Stimulated activated CD8-positive, alpha-beta memory T cell treated with anti-CD3 and anti-CD28 coated beads, Interleukin-12 subunit alpha, Interleukin-12 subunit beta, amount 100 ng/mL, for 4 hours (primary cell): ENCODE results near the gene PLCB1.
"Not testable (repeated sequence)": the region's sequence is repeated elsewhere in the genome, so short reads cannot be mapped to it uniquely, and the experiment has no call there.

Experiments used
- DNase-seq: peaks from one replicate; pipeline ENCODE4 v3.0.0-alpha.2; 2020; ENCODE audit warnings: low read depth

Gene PLCB1

GRCh38 chr20:8335059-8335458 lies 203.0 kb downstream of the PLCB1 start:
- DNase-seq, result no peak

DNA sequence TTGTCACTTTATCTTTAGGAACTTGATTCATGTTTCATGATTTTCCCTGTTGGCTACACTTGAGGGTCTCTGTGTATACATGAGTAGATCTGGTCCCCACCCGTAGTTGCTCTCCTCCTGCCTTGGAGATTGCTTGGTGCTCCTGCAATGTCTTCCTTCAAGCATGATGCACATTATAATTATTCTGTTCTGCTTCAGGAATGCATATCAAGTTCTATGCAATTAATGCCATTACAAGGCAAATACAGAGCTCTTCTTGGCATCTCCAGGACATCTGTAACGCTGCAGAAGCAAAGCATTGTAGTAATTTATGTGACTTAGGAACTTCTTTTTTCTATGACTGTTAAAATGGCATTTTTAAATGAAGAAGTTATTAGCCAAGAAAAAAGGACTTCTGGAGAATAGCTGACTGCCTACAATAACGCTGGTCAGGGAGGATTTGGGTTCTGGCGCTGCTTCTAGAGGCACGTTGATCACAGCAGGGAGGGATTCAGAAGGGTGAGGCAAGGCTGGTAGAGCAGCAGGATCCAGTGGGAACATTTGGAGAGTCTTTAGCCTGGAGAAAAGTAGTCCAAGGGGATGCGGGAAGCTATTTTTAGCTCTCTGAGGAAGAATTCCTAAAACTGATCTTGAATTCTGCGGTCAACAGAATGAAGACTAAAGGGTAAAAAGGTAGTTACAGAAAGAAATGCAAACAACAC lies 203.6 kb downstream of the PLCB1 start:
- DNase-seq, result no peak

GRCh38 chr20:8339349-8339748 lies 207.3 kb downstream of the PLCB1 start:
- DNase-seq, result no peak

GRCh38 chr20:8342391-8342790 lies 210.3 kb downstream of the PLCB1 start:
- no peak for DNase-seq

GRCh38 chr20:8344106-8344505 lies 212.0 kb downstream of the PLCB1 start:
- DNase-seq, result no peak

DNA sequence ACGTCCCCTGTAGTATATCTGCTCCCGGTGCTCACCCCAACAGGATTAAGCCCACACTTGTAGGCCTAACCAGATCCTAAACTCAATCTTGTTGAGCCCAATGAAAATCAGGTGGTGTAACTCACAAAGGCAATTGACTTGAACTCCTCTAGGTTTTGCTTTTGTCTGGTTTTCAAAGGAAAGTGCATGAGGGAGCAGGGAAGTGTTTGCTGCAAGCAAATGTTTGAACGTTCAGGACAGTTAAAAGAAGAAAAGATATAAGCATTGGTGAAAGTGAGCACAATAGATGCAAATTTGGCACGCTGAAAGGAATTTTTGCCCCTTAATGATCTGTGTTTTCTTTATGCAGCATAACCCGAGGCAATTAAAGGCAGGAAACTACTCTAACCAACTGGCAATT lies 212.6 kb downstream of the PLCB1 start:
- no peak for DNase-seq

- DNase-seq, result no peak
Observed at GRCh38 chr20:8346700-8347270, 214.7 kb downstream of the PLCB1 start.

DNA sequence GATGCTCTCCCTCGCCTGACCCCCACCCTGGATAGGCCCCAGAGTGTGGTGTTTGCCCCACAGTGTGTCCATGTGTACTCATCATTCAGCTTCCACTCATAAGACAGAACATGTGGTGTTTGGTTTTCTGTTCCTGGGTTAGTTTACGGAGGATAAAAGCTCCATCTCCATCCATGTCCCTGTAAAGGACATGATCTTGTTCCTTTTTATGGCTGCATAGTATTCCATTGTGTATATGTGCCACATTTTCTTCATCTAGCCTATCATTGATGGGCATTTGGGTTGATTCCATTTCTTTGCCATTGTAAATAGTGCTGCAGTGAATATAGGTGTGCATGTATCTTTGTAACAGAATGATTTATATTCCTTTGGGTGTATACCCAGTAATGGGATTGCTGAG lies 218.2 kb downstream of the PLCB1 start:
- DNase-seq, result not testable (repeated sequence)

DNA sequence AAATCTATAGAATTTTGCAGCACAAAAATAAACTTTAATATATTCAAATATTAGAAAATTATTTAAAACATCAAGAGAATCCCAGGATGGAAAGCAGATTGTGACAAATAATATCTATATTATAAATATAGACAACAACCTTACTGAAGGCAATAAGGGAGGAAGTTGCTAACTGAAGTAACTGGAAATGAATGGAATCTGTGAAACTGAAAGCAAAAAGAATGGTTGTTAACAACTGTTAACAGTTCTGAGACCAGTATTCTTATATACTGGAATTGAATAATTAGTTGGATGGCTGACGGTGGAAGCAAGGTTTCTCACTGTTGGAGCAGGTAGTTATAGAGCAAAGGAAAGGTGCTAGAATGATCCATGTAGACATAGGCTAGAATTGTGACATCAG lies 220.4 kb downstream of the PLCB1 start:
- DNase-seq, result no peak

GRCh38 chr20:8353512-8353911 lies 221.4 kb downstream of the PLCB1 start:
- DNase-seq, result no peak

GRCh38 chr20:8355453-8355852 lies 223.4 kb downstream of the PLCB1 start:
- no peak for DNase-seq

DNA sequence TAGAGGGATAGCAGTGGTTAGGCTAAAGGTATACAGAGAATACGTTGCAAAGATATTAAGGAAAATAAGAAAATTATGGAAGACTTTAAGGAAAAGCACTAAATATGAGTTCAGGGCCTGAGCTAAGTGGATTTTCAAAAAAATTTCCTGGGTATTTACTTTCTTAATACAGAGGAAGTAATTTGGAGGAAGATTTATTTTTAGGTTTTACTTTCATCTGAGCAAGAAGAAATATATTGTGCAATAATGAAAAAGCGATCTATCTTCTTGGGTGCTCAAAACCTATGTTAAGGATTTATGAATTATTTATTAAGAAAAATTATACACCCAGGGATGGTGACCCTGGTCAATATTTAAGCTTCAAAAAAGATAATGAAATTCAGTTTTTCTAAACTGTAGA lies 224.7 kb downstream of the PLCB1 start:
- DNase-seq, result no peak

DNA sequence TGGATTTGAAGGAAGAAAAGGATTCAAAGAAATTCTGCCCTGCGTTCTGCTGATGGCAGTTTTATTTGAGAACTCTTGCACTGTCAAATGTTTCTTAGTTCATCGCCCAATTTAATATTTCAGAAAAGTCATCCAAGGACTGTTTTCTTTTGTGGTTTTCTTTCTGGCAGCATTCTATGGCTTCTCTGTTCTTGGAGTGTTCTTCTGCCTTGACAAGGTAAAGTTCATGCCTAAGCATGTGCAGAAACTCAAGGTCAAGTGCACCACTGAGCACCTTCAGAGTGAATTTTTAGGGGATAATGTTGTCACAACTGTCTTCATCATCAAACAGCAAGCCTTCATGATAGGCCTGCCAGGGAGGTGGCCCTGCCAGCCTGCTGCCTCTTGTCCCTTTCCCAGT lies 225.6 kb downstream of the PLCB1 start:
- no peak for DNase-seq

- no peak for DNase-seq
Observed at GRCh38 chr20:8360035-8360434, 228.0 kb downstream of the PLCB1 start.

- DNase-seq, result no peak
Observed at GRCh38 chr20:8361006-8361652, 229.1 kb downstream of the PLCB1 start.

DNA sequence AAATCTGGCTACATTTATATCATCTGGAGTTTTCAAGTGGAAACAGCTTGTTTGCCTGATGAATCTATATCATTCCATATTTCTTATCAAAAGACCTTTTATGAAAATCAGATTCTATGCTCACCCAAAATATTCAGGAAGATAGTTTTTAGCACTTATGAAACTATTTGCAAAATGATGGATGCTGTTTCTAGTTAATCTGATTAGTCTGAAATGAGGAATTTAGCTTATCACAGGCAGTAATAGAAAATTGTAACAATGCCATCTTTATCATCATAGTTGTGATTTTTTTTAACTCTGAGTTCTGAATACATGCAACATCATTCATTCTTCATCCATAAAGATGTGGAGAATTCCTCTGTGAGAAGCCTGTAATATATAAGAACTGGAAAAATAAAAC lies 229.7 kb downstream of the PLCB1 start:
- DNase-seq, result no peak

GRCh38 chr20:8362457-8362856 lies 230.4 kb downstream of the PLCB1 start:
- DNase-seq, result no peak

DNA sequence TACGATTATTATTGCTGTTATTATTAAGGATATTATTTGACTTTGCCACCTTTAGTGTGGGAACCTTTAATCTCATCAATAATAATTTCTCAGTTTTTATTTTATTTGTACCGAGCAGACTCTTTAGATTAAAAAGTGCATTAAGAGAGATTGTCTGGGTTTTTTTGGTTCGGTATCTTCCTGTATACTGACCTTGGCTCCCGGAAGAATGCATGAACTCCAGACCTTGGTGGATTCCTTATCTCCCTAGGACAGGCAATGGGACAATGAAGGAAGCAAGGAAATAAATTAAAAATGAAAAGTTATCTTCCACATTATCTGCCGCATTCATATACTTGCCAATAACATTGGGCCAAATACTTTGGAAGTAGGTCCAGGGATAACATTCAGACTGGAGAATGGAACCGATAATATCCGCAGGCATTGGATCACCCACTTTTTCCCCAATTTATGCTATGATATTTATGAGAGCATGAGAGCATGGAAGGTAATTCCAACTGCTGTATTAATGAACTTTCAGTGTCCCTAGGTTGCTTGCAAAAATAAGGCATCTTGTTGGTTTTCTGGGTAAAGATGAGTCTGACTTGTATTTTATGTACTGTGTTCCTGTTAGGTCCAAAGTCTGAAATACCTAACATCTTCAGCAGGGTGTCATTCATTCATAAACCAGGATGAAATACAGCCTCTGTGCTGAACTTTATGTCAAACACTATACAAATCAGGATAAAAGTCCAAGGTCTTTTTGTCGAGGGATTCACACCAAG lies 232.1 kb downstream of the PLCB1 start:
- no peak for DNase-seq

- no peak for DNase-seq
Observed at GRCh38 chr20:8364734-8365078, 232.6 kb downstream of the PLCB1 start.

GRCh38 chr20:8365634-8366033 lies 233.6 kb downstream of the PLCB1 start:
- no peak for DNase-seq

- DNase-seq, result no peak
Observed at GRCh38 chr20:8366303-8366923, 234.3 kb downstream of the PLCB1 start.

GRCh38 chr20:8367689-8368088 lies 235.6 kb downstream of the PLCB1 start:
- DNase-seq, result no peak

DNA sequence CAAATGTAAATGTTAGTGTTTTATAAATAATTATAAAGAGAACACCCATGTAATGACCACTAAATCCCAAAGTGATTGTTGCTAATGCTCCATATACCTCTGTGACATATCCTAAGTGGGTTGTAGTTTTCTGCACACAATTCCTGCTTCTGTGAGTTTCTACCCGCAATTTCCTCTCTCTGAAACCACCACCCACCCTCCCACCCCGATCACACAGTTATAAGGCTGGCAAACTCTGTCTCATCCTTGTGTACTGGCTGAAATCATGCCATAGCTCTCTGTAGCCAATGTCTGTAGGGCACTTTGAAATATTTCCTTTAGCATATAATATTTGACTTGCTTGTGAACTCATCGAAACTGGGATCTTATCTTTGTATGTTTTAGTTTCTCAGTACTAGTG lies 236.6 kb downstream of the PLCB1 start:
- DNase-seq, result no peak
